Mononuclear cell (primary cell): ENCODE results near the gene SFTPD. TPM values are rescaled to one million over a fixed set of nuclear protein-coding genes. Genes with fewer than 3 reads are reported as not detected.
A peak's percentile ranks its signal among the peaks of the same experiment; 100 is the strongest.
"Not testable (repeated sequence)": the region's sequence is repeated elsewhere in the genome, so short reads cannot be mapped to it uniquely, and the experiment has no call there.

Source experiments
- H3K27me3 ChIP-seq: 2 replicates; pipeline ENCODE4 v1.6.0; 2011; ENCODE audit warnings: low read length, control low read depth; ENCODE audit not compliant: insufficient read depth
- H3K4me1 ChIP-seq: 2 replicates; pipeline ENCODE4 v1.5.1; 2011; ENCODE audit warnings: mild to moderate bottlenecking, low read length, control low read depth; ENCODE audit not compliant: insufficient read depth
- H3K4me3 ChIP-seq: 2 replicates; pipeline ENCODE4 v1.5.1; 2011; ENCODE audit warnings: mild to moderate bottlenecking, low read length, moderate library complexity
- H3K9me3 ChIP-seq: 2 replicates; pipeline ENCODE4 v1.5.1; 2011; ENCODE audit warnings: low read depth, mild to moderate bottlenecking, control low read depth, low read length
- total RNA-seq: library from RNA; depleted of rRNA; stranded (reverse); fragments of >200 nt; gene quantifications from one replicate; pipeline ENCODE4 v1.2.3, GENCODE V29; 2012

The SFTPD gene
- total RNA-seq, 1 donor: not detected

DNA sequence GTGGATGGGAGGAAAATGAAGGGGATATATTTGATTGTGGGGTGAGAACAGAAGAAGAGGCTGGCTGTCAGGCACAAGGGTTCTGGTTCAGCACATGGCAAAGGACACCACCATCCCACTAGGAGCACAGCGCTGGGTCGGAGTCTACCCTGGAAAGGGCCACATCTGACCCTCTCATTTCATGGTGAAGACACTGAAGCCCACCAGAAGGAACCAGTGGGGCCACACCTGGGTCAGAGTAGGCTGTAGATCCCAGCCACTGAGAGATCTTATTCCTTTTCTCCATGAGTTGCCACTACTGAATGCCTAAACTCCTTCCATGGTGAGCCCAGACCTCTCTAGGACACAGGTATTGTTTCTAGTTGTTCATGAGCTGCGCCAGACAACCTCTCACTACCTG is 25.8 kb downstream of the SFTPD start:
- no peaks in the 10 kb centered on the region for H3K27me3 ChIP-seq
- H3K4me1 ChIP-seq: no peaks in the 10 kb centered on the region
- H3K4me3 ChIP-seq: no peak overlapping the region
- H3K9me3 ChIP-seq: no peaks in the 10 kb centered on the region

DNA sequence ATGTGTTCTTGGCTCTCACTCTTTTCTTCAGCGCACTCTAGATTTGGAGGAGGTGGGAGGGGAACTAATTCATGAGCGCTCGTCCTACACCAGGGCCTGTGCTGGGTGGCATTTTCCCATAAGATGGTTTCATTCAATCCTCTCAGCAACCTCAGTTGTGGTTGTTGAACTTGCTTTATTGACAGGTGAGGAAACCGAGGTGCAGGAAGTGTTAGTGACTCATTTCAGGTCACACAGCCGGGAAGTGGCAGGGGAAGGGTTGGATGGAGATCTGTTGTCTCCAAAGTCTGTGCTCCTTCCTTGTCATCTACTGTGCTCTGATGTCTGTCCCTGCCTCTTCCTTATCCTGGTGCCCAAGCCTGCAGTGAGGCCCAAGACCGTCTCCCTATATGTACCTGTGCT is 26.9 kb downstream of the SFTPD start:
- not testable (repeated sequence) for H3K27me3 ChIP-seq, H3K4me1 ChIP-seq, H3K9me3 ChIP-seq, H3K4me3 ChIP-seq

DNA sequence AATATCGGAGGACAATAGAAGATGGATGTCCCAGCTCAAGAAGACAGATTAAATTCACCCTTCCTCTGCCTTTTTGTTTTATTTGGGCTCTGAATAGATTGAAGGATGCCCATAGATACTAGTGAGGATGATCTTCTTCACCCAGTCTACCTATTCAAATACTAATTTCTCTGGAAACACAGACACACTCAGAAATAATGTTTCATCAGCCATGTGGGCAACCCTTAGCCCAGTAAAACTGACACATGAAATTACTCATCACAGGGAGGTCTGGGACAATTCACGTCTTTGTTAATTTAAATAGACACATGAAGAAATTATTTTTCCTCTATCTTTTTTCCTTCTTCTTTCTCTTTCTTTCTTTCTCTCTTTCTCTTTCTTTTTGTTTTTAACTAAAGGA is 33.1 kb downstream of the SFTPD start:
- H3K9me3 ChIP-seq, H3K27me3 ChIP-seq, H3K4me1 ChIP-seq, H3K4me3 ChIP-seq: not testable (repeated sequence)

DNA sequence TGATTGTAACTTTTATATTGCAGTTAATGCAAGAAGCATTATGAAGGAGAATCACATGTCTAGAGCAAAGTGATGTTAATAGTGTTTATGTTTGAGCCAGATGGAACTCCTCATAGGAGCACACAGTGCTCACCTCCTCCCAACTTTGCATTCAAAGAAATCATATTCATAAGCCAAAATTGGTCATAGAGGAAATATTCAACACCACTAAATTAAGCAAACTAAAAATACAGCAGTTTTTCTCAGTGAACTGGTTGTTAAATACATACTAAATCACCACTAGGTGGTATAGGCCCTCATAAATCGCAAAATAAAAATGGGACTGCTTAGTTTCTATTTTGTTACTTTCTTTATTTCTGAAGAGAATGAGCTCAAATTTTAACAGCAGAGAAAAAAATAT is 34.4 kb downstream of the SFTPD start:
- not testable (repeated sequence) for H3K9me3 ChIP-seq, H3K4me1 ChIP-seq, H3K4me3 ChIP-seq
- peaks cover 15% of the 10 kb centered on the region for H3K27me3 ChIP-seq

DNA sequence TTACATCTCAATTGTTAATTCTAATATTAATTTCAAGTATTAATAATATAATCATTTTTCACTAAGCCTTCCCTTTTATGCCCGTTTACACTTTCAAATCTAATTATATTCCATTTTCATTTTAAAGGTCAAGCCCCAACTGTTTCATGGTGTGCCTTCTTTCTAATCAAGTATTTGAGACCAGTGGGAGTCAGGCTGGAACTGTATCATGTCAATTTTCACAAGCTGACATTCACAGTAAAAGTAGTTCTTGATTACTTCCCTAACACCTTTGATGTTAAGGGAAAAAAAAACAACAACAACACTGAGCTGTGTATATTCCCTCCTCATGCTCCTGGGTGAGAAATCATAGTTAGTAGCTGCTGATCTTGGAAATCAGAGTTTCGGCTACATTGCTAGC is 38.1 kb downstream of the SFTPD start:
- Histone ChIP-seq H3K9me3 (no peaks in the 10 kb centered on the region), H3K27me3 (peaks cover 18% of the 10 kb centered on the region), H3K4me1 (no peaks in the 10 kb centered on the region), H3K4me3 (no peak overlapping the region)

DNA sequence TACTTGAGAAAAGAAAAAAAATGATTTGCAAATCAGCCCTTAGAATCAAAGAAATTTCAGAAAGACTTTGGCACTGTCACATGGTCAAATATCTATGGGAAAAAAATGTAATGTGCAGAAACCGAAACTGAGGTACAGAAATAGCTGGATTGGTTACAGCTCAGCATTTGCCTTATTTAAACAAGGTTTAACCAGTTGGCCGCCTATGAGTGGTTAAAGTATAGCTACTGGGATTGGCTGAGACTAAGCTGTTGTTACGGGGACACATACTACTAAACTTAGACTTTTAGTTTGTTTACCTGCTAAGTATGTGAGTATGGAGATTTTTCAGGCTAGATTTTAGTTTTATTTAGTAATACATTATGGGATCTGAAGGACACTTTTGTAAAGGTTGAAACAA is 38.6 kb downstream of the SFTPD start:
- Histone ChIP-seq H3K27me3 (peaks cover 23% of the 10 kb centered on the region), H3K4me1 (peaks cover 1% of the 10 kb centered on the region), H3K4me3 (no peak overlapping the region), H3K9me3 (no peaks in the 10 kb centered on the region)

DNA sequence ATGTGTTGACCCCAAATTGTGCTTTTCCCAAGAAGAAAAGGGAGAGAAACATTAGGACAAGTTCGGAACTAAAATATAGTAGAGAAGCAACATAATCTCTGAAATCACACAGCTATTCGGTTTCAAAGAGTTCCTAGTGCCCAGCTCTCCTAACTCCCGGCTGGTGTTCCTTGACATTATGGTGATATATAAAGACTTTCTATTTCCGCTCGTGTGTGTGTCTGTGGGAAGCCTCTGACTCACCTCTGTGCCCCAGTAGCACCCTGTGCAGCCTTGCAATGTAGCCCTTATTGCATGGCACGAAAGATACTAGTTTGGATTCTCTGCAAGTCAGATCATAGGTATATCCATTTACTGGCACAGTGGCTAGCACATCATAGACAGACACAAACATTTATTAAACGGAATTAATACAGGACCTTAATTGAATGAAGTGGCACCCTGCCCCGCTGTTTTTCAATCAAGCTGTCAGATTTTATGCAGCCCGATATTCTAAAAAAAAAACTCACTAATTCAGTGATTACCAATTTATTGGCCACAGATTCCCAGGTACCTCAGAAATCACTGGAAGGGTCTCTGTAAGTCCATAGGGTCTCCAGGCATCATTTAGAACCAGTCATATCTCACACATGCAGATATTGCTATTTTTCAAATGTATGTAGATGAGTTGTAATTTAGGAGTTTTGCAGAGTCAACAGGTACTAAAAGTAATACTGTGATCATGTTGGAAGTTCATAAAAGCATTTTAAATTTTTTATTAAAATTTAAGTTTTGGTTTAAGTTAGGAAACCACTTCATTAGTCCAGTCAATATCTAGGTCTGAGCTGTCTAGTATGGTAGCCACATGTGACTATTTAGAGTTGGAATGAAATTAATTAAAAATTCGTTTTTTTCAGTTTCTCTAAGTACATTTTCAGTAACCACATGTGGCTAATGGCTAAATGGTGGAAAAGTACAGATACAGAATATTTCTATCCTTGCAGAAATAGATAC is 43.3 kb downstream of the SFTPD start:
- H3K9me3 ChIP-seq: no peaks in the 10 kb centered on the region
- H3K27me3 ChIP-seq: peaks cover 37% of the 10 kb centered on the region
- H3K4me3 ChIP-seq: peak overlapping the region; percentile 30
- H3K4me1 ChIP-seq: peaks cover 16% of the 10 kb centered on the region

DNA sequence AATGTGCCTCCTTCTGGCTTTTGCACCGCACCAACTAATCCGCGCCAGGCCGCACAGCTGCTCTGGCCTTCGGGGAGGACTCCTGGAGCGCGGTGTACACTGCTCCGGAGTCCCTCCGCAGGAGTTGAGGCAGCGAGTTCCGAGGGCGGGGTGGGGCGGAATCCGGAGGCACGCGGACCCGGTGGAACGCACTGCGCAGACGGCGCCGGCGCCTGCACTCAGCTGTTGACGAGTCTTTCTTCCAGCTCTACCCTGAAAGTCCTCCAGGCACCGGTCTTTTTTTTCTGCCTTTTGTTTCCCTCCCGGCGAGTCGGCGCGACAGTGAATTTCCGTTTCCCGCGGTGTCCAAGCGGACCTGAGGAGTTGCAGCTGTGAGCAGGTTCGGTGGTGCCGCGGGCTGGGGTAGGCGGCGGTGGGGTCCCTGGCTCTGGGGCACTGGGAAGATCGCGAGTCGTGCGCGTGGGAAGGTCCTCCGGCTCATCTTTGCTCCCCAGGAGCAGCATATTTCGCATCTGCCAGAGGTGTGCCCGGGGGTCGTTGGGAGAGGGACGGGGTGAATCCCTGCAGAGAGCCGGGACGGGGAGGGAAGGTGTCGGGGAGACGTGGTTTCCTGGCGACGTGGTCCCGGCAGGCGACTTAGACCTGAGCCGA is 44.1 kb downstream of the SFTPD start:
- no peaks in the 10 kb centered on the region for H3K9me3 ChIP-seq
- peaks cover 31% of the 10 kb centered on the region for H3K27me3 ChIP-seq
- H3K4me3 ChIP-seq: peak overlapping the region; percentile 30
- peaks cover 16% of the 10 kb centered on the region for H3K4me1 ChIP-seq

DNA sequence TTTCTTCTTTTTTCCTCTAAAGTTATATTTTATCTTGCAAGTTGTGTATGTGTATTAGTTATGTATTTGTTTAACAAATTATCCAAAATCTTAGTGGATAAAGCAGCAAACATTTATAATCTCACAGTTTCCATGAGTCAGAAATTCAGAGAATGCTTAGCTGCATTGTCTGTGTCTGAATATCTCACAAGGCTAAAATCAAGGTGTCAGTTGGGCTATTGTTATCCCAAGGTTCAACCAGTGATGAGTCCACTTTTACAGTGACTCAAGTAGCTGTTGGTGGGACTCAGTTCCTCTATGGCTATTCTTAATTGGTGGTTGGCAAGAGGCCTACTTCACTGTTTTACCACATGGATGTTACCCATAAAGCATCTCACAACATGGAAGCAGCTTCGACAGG is 47.3 kb downstream of the SFTPD start:
- Histone ChIP-seq H3K4me1 (peaks cover 16% of the 10 kb centered on the region), H3K27me3 (peaks cover 31% of the 10 kb centered on the region)
- not testable (repeated sequence) for H3K4me3 ChIP-seq, H3K9me3 ChIP-seq

DNA sequence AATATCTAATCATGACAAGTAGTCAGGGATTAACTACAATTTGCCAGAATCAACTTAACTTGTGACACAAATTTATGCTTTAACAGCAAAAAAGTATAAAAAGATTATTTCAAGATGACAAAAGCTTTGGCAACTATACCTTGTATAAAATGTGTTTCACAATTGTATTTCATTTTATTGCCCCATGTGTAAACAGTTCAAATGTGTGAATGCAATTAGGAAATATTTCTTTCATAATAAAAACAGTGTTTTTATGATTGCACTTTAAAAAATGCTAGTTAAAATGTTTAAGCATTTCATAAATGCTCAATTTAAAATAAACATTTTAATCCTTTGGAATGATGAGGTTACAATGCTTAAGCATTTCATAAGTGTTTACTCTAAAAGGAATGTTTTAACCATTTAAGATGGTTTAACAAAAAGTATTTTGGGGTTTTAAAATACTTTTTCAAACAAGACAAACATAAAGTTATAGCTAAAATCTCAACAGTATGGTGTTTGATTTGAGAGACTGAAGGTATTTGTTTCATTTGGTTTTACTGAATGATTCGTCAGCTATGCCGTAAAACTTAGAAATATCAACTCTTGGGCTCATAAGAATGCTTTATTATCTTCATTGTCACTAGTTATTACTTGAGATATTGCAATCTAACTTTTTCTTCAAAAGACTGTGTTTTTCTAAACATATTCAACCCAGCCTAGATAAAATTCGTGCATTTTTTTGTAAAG is 50.1 kb downstream of the SFTPD start:
- Histone ChIP-seq H3K27me3 (peaks cover 8% of the 10 kb centered on the region), H3K9me3 (no peaks in the 10 kb centered on the region), H3K4me1 (peaks cover under 1% of the 10 kb centered on the region), H3K4me3 (no peak overlapping the region)

DNA sequence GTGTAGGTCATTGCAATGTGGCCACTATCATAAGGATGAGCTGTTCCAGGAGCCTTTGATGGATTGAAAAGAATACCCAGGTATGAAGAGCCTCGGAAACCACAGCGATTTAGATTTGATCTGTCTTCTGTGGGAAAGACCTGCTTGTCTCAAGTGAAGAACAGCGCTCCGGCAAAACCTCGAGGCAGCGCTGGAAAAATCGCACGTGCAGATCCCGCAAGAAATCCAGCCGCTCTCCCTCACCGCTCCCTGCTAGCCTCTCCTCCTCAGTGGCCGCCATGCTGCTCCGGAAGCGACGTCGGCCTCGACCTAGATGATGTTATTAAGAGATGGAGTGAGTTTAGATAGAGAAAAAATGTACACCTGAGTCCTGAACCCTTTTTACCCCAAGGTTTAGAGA is 56.0 kb downstream of the SFTPD start:
- not testable (repeated sequence) for H3K9me3 ChIP-seq, H3K27me3 ChIP-seq, H3K4me1 ChIP-seq, H3K4me3 ChIP-seq

DNA sequence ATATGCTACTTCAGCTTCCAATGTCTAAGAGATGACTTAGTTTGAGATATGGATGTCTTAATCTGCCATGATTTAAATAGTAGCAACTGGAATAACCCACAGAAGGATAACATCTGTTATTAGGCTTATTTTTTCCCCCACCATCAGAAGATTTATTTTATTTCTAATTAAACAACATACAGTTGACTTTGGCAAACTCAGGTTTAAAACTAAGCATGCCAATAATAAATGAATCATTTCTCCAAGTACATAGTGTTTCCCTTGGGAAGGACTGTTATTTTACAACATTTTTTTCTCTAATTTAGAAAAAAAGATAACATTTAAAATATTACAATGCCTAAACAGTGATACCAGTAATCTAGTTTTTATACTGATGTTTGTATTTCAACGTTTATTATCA is 58.4 kb downstream of the SFTPD start:
- Histone ChIP-seq H3K9me3 (no peaks in the 10 kb centered on the region), H3K4me1 (no peaks in the 10 kb centered on the region), H3K4me3 (no peak overlapping the region), H3K27me3 (no peaks in the 10 kb centered on the region)

DNA sequence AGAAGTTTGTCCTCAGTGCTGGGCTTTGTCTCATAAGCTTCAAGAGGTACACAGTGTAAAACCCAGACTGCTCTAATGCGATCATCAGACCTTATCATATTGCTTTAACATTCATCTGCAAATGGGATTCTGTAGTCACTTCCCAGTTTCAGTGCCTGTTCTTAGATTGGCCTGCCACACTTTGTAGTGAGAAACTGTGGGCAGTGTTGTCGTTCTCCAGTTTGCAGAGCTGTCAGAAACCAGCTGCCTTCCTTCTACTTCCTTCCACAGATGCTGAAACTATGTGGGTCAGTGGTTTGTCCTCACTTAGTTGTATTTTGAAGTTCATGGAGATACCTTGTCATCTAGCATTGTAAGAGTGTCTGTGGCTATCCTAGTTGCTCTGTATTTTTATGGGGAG is 59.9 kb downstream of the SFTPD start:
- H3K4me3 ChIP-seq, H3K27me3 ChIP-seq: not testable (repeated sequence)

More for the DNA sequence above, 59.9 kb downstream of the SFTPD start:
- H3K9me3 ChIP-seq, H3K4me1 ChIP-seq: not testable (repeated sequence)
